Effector memory CD4-positive, alpha-beta T cell (primary cell): ENCODE data around the gene FXYD6.

Source experiments
- DNase-seq, 3 donors: peaks; one replicate each; pipeline ENCODE4 v3.0.0-alpha.2; 2020
- H3K27ac ChIP-seq: 2 replicates; pipeline ENCODE4 v1.7.0; 2013; ENCODE audit warnings: mild to moderate bottlenecking, low read length, moderate library complexity; ENCODE audit not compliant: insufficient read depth, poor library complexity, severe bottlenecking
- H3K27me3 ChIP-seq: replicated peaks from 2 replicates; pipeline ENCODE4 v1.7.0; 2013; ENCODE audit warnings: mild to moderate bottlenecking, low read length; ENCODE audit not compliant: insufficient read depth, control insufficient read depth, poor library complexity, severe bottlenecking
- H3K36me3 ChIP-seq: 2 replicates; pipeline ENCODE4 v1.7.0; 2013; ENCODE audit warnings: mild to moderate bottlenecking, low read length, moderate library complexity; ENCODE audit not compliant: control insufficient read depth, insufficient read depth
- H3K4me1 ChIP-seq: 2 replicates; pipeline ENCODE4 v1.7.0; 2013; ENCODE audit warnings: low read length, mild to moderate bottlenecking; ENCODE audit not compliant: control insufficient read depth, insufficient read depth, poor library complexity, severe bottlenecking
- H3K4me3 ChIP-seq: 2 replicates; pipeline ENCODE4 v1.7.0; 2013; ENCODE audit warnings: low read length, low read depth, mild to moderate bottlenecking; ENCODE audit not compliant: insufficient read depth, poor library complexity, severe bottlenecking
- H3K9me3 ChIP-seq: 2 replicates; pipeline ENCODE4 v1.7.0; 2013; ENCODE audit warnings: mild to moderate bottlenecking, low read length, moderate library complexity; ENCODE audit not compliant: control insufficient read depth

Gene FXYD6

GRCh38 chr11:117903505-117904382 lies 27.3 kb upstream of the FXYD6 start:
- H3K27me3 ChIP-seq = no peaks in the 10 kb centered on the region
- no peaks in the 10 kb centered on the region for H3K9me3 ChIP-seq
- H3K4me3 ChIP-seq = no peak overlapping the region
- no peak for DNase-seq
- H3K4me1 ChIP-seq = no peaks in the 10 kb centered on the region
- no peak overlapping the region for H3K27ac ChIP-seq
- H3K36me3 ChIP-seq = no peaks in the 10 kb centered on the region

- Histone ChIP-seq H3K4me3 (no peak overlapping the region), H3K9me3 (no peaks in the 10 kb centered on the region), H3K27me3 (no peaks in the 10 kb centered on the region), H3K27ac (no peak overlapping the region), H3K4me1 (no peaks in the 10 kb centered on the region), H3K36me3 (no peaks in the 10 kb centered on the region)
- DNase-seq = no peak
Observed at GRCh38 chr11:117902001-117902845, 25.8 kb upstream of the FXYD6 start.

GRCh38 chr11:117901601-117902000 lies 25.1 kb upstream of the FXYD6 start:
- Histone ChIP-seq H3K4me1 (no peaks in the 10 kb centered on the region), H3K4me3 (no peak overlapping the region), H3K9me3 (no peaks in the 10 kb centered on the region), H3K27ac (no peak overlapping the region), H3K36me3 (no peaks in the 10 kb centered on the region), H3K27me3 (no peaks in the 10 kb centered on the region)
- DNase-seq = no peak

GRCh38 chr11:117900720-117901440 lies 24.4 kb upstream of the FXYD6 start:
- Histone ChIP-seq H3K4me3 (no peak overlapping the region), H3K27ac (no peak overlapping the region), H3K4me1 (no peaks in the 10 kb centered on the region), H3K36me3 (no peaks in the 10 kb centered on the region), H3K9me3 (no peaks in the 10 kb centered on the region), H3K27me3 (no peaks in the 10 kb centered on the region)
- DNase-seq = no peak

- H3K27ac ChIP-seq = no peak overlapping the region
- no peaks in the 10 kb centered on the region for H3K36me3 ChIP-seq
- no peak overlapping the region for H3K4me3 ChIP-seq
- H3K9me3 ChIP-seq = no peaks in the 10 kb centered on the region
- DNase-seq = no peak
- no peaks in the 10 kb centered on the region for H3K4me1 ChIP-seq
- H3K27me3 ChIP-seq = no peaks in the 10 kb centered on the region
Observed at GRCh38 chr11:117900121-117900648, 23.7 kb upstream of the FXYD6 start.

GRCh38 chr11:117898059-117898458 lies 21.6 kb upstream of the FXYD6 start:
- Histone ChIP-seq H3K36me3 (no peaks in the 10 kb centered on the region), H3K4me3 (no peak overlapping the region), H3K4me1 (no peaks in the 10 kb centered on the region), H3K27me3 (no peaks in the 10 kb centered on the region), H3K9me3 (no peaks in the 10 kb centered on the region), H3K27ac (no peak overlapping the region)
- no peak for DNase-seq

GRCh38 chr11:117892651-117893050 lies 16.2 kb upstream of the FXYD6 start:
- Histone ChIP-seq H3K4me1 (no peaks in the 10 kb centered on the region), H3K9me3 (no peaks in the 10 kb centered on the region), H3K27ac (no peak overlapping the region), H3K4me3 (no peak overlapping the region), H3K36me3 (no peaks in the 10 kb centered on the region), H3K27me3 (no peaks in the 10 kb centered on the region)
- DNase-seq = no peak

- Histone ChIP-seq H3K27ac (no peak overlapping the region), H3K4me3 (no peak overlapping the region), H3K36me3 (no peaks in the 10 kb centered on the region), H3K9me3 (no peaks in the 10 kb centered on the region), H3K27me3 (no peaks in the 10 kb centered on the region), H3K4me1 (no peaks in the 10 kb centered on the region)
- no peak for DNase-seq
Observed at GRCh38 chr11:117891362-117891761, 14.9 kb upstream of the FXYD6 start.

- H3K36me3 ChIP-seq = no peaks in the 10 kb centered on the region
- H3K4me1 ChIP-seq = no peaks in the 10 kb centered on the region
- no peak overlapping the region for H3K27ac ChIP-seq
- no peaks in the 10 kb centered on the region for H3K27me3 ChIP-seq
- no peaks in the 10 kb centered on the region for H3K9me3 ChIP-seq
- DNase-seq = no peak
- no peak overlapping the region for H3K4me3 ChIP-seq
Observed at GRCh38 chr11:117888139-117888566, 11.7 kb upstream of the FXYD6 start.
